DOHH2 (cell line): ENCODE measurements around the gene DEFB131A.
"Not testable (repeated sequence)": the region's sequence is repeated elsewhere in the genome, so short reads cannot be mapped to it uniquely, and the experiment has no call there.

ENCODE experiments used
- CTCF ChIP-seq: fragments of 200-600 bp; sonication (generic); IDR thresholded peaks from one replicate; pipeline ENCODE4 v1.5.1; 2014; ENCODE audit warnings: antibody characterized with exemption, mild to moderate bottlenecking, low read depth, low read length; ENCODE audit not compliant: poor library complexity, severe bottlenecking
- EZH2phosphoT487 ChIP-seq: fragments of 200-600 bp; sonication (generic); IDR thresholded peaks from 2 replicates; pipeline ENCODE4 v1.6.1; 2017; ENCODE audit warnings: borderline replicate concordance, mild to moderate bottlenecking, antibody characterized with exemption, low read length, moderate library complexity, mixed read lengths

DNA sequence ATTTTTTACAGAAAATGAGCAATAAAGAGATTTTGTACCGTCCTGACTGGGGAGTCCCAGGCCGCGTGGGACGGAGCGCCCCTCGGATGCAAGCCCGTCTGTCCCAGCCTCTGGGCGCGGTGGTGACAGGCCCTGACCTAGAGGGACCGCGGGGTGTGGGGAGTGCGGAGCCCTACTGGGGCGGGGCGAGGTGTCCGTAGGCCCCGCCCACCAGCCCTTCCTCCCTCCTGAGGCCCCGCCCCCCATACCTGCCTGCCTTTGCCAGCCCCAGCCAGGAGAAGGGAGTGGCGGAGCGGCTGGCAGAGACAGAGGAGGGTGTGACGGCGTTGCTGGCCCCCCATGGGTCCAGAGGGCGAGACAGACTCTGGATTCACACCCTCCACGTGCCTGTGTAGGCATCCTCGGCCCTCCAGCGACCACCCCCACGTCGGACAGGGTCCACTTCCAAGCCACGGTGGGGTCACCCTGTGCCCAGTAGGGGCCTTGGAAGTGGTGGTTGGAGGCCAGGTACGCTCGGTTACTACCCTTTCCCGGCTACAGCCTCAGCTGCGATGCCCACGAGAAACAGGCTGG, 54.3 kb downstream of the DEFB131A start:
- TF ChIP-seq CTCF, EZH2phosphoT487: not testable (repeated sequence)
